ENCODE data around the gene SNRPD3.

DNA sequence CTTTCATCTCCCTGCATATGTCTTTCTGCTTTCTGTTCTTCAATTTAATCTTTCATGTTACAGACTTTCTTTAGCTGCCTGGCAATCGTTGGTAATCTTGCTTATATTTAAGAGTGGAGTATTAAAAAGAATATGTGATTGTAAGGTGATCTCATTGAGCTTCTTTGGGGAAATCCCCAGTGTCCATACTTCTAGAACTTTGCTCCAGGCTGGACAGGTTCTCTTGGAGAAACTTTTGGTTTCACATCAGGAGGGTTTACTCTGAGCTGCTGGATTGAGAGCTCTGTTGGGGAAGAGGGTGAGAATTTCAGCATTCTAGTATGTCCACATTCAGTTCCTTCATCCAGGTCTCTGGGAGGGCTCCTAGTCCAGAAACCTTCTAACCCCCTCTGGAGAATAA, 21.0 kb downstream of the SNRPD3 start:
- no peak for TF ChIP-seq POLR2A (IDR thresholded peaks at IDR 0.05)
- TF ChIP-seq, protein P1, sequence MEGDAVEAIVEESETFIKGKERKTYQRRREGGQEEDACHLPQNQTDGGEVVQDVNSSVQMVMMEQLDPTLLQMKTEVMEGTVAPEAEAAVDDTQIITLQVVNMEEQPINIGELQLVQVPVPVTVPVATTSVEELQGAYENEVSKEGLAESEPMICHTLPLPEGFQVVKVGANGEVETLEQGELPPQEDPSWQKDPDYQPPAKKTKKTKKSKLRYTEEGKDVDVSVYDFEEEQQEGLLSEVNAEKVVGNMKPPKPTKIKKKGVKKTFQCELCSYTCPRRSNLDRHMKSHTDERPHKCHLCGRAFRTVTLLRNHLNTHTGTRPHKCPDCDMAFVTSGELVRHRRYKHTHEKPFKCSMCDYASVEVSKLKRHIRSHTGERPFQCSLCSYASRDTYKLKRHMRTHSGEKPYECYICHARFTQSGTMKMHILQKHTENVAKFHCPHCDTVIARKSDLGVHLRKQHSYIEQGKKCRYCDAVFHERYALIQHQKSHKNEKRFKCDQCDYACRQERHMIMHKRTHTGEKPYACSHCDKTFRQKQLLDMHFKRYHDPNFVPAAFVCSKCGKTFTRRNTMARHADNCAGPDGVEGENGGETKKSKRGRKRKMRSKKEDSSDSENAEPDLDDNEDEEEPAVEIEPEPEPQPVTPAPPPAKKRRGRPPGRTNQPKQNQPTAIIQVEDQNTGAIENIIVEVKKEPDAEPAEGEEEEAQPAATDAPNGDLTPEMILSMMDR (IDR thresholded peaks at IDR 0.05), result no peak
- no peak for TF ChIP-seq POLR2AphosphoS5 (IDR thresholded peaks at IDR 0.05)

All from prostate gland (tissue), 2 donors.